Liver (tissue), 9 donors: Measurements from ENCODE around the gene RNF152. TPM values are rescaled to one million over a fixed set of nuclear protein-coding genes. Genes with fewer than 3 reads are reported as not detected.
A peak's percentile ranks its signal among the peaks of the same experiment; 100 is the strongest.

Experiments used
- DNase-seq: peaks from one replicate; pipeline ENCODE4 v3.0.0-alpha.2; 2017; ENCODE audit warnings: low spot score
- H3K27ac ChIP-seq, 2 donors: one replicate each; pipeline ENCODE4 v1.7.0; 2013; ENCODE audit warnings: inconsistent platforms in 2 of 2, low read length in 2 of 2, control low read depth in 1 of 2, low read depth in 1 of 2, mild to moderate bottlenecking in 1 of 2
- H3K27me3 ChIP-seq, 4 donors: one replicate each; pipeline versions ENCODE4 v1.6.1 to v1.7.0; 2013; ENCODE audit warnings: low read length in 3 of 4, inconsistent platforms in 1 of 4, mild to moderate bottlenecking in 1 of 4, moderate library complexity in 1 of 4; ENCODE audit not compliant: control insufficient read depth in 4 of 4, insufficient read depth in 4 of 4
- H3K36me3 ChIP-seq, 4 donors: one replicate each; pipeline versions ENCODE4 v1.6.1 to v1.7.0; 2013; ENCODE audit warnings: low read length in 3 of 4, mild to moderate bottlenecking in 3 of 4, low read depth in 1 of 4, moderate library complexity in 1 of 4; ENCODE audit not compliant: control insufficient read depth in 4 of 4, insufficient read depth in 3 of 4
- H3K4me1 ChIP-seq, 4 donors: one replicate each; pipeline versions ENCODE4 v1.6.1 to v1.7.0; 2013; ENCODE audit warnings: low read length in 3 of 4, mild to moderate bottlenecking in 3 of 4, moderate library complexity in 1 of 4; ENCODE audit not compliant: control insufficient read depth in 4 of 4, insufficient read depth in 4 of 4
- H3K4me3 ChIP-seq, 3 donors: one replicate each; pipeline versions ENCODE4 v1.6.1 to v1.7.0; 2013; ENCODE audit warnings: low read length in 3 of 3, control low read depth in 1 of 3, low read depth in 1 of 3, mild to moderate bottlenecking in 1 of 3
- H3K9ac ChIP-seq, 2 donors: one replicate each; pipeline ENCODE4 v1.7.0; 2013; ENCODE audit warnings: low read length in 2 of 2, mild to moderate bottlenecking in 2 of 2, moderate library complexity in 2 of 2, control low read depth in 1 of 2, low read depth in 1 of 2
- H3K9me3 ChIP-seq, 4 donors: one replicate each; pipeline versions ENCODE4 v1.6.1 to v1.7.0; 2013; ENCODE audit warnings: low read length in 3 of 4; ENCODE audit not compliant: control insufficient read depth in 4 of 4
- EGR1 ChIP-seq, 2 donors: IDR thresholded peaks; 2 replicates each; pipeline ENCODE4 v1.6.1; 2016 to 2018; ENCODE audit warnings: antibody characterized with exemption in 2 of 2, low read depth in 2 of 2
- FOXA1 ChIP-seq: IDR thresholded peaks from 2 replicates; pipeline ENCODE4 v1.6.1; 2016; ENCODE audit warnings: antibody characterized with exemption
- FOXA2 ChIP-seq: IDR thresholded peaks from 2 replicates; pipeline ENCODE4 v1.6.1; 2016; ENCODE audit warnings: antibody characterized with exemption
- GABPA ChIP-seq, 2 donors: IDR thresholded peaks in 1 of 2; conservative IDR thresholded peaks in 1 of 2; 2 replicates each; pipeline ENCODE4 v1.6.1; 2016; ENCODE audit warnings: antibody characterized with exemption in 2 of 2, mild to moderate bottlenecking in 1 of 2, moderate library complexity in 1 of 2
- HNF4A ChIP-seq, 2 donors: conservative IDR thresholded peaks; 2 replicates each; pipeline ENCODE4 v1.6.1; 2016; ENCODE audit warnings: antibody characterized with exemption in 2 of 2, mild to moderate bottlenecking in 2 of 2
- HNF4G ChIP-seq: IDR thresholded peaks from 2 replicates; pipeline ENCODE4 v1.6.1; 2016; ENCODE audit warnings: antibody characterized with exemption
- JUND ChIP-seq, 2 donors: IDR thresholded peaks; 2 replicates each; pipeline ENCODE4 v1.6.1; 2016; ENCODE audit warnings: antibody characterized with exemption in 2 of 2
- NR2F2 ChIP-seq: IDR thresholded peaks from 2 replicates; pipeline ENCODE4 v1.6.1; 2016; ENCODE audit warnings: antibody characterized with exemption
- RAD21 ChIP-seq, 2 donors: IDR thresholded peaks; 2 replicates each; pipeline ENCODE4 v1.6.1; 2016; ENCODE audit warnings: antibody characterized with exemption in 2 of 2, mild to moderate bottlenecking in 2 of 2
- RXRA ChIP-seq, 2 donors: IDR thresholded peaks; 2 replicates each; pipeline ENCODE4 v1.6.1; 2017 to 2018; ENCODE audit warnings: antibody characterized with exemption in 2 of 2, mild to moderate bottlenecking in 1 of 2
- SP1 ChIP-seq: IDR thresholded peaks from 2 replicates; pipeline ENCODE4 v1.6.1; 2018; ENCODE audit warnings: antibody characterized with exemption, mild to moderate bottlenecking
- TAF1 ChIP-seq: conservative IDR thresholded peaks from 2 replicates; pipeline ENCODE4 v1.6.1; 2016; ENCODE audit warnings: antibody characterized with exemption, mild to moderate bottlenecking
- YY1 ChIP-seq: IDR thresholded peaks from 2 replicates; pipeline ENCODE4 v1.6.1; 2016; ENCODE audit warnings: antibody characterized with exemption, mild to moderate bottlenecking
- WGBS: extraction: QIAGEN DNeasy Blood & Tissue Kit; methylation state at CpG from one replicate; pipeline ENCODE4 v1.1.7; 2013; 5-methylcytosine and 5-hydroxymethylcytosine counted together
- polyA plus RNA-seq, 2 donors: library from polyadenylated mRNA; stranded (reverse) in 1 of 2; unstranded in 1 of 2; fragments of 200-250 nt in 1 of 2; fragments of >200 nt in 1 of 2; fragmentation: Nextera tagmentation in 1 of 2; extraction: Ambion mirVana in 1 of 2; gene quantifications; one replicate each; pipeline versions ENCODE4 v1.2.1 to v1.2.3, GENCODE V29; 2013 to 2015
- total RNA-seq, 2 donors: library from RNA; depleted of rRNA; stranded (reverse); fragments of >200 nt; gene quantifications; one replicate each; pipeline ENCODE4 v1.2.3, GENCODE V29; 2014
- TF ChIP-seq, protein P1 (sequence below): IDR thresholded peaks from 2 replicates; pipeline ENCODE4 v1.6.1; 2016; ENCODE audit warnings: antibody characterized with exemption
- TF ChIP-seq, protein P2 (sequence below): IDR thresholded peaks from 2 replicates; pipeline ENCODE4 v1.6.1; 2016; ENCODE audit warnings: antibody characterized with exemption, mild to moderate bottlenecking
- TF ChIP-seq, protein P3 (sequence below): IDR thresholded peaks from 2 replicates; pipeline ENCODE4 v1.6.1; 2016; ENCODE audit warnings: antibody characterized with exemption
- TF ChIP-seq, protein P4 (sequence below): IDR thresholded peaks from 2 replicates; pipeline ENCODE4 v1.6.1; 2016; ENCODE audit warnings: antibody characterized with exemption
- TF ChIP-seq, protein P5 (sequence below): fragments of 150-350 bp; IDR thresholded peaks from 2 replicates; pipeline ENCODE4 v1.5.1; 2017; ENCODE audit warnings: improper control_type of control experiment, low read depth, low read length; ENCODE audit not compliant: missing input control
- donor health status: healthy.
- donor health status: healthy.
- donor health status: healthy.
- donor health status: healthy.
- donor health status: healthy.

The RNF152 gene
- total and polyA plus RNA-seq, 4 donors = 6.8 to 115 (median 10.6) TPM

DNA sequence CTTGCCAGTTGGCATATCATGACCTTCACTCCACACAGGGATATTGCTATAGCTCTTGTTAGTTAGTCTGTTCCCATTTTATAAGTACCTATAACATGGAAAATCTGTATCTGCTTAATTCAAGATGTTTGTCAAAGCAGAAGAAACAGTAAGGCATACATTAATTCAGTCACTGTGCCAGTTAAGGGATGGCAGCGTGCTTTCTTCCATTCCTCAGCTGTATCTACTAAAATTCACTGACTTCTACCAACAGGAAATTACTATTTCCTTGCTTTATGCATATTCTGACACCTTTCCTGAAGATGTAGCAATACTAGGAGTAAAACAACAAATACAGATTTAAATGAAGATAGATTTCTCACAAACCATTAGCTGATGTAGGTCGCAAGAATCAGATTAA is 59.9 kb downstream of the RNF152 start:
- peaks cover 1 to 16% (median 9%) of the 10 kb centered on the region in 4 donors for H3K4me1 ChIP-seq
- WGBS = 80% methylated on average over 2 of the region's 2 CpGs
- no peaks in the 10 kb centered on the region for H3K9me3 ChIP-seq
- H3K36me3 ChIP-seq = peaks cover 0 to 3% (median 0%) of the 10 kb centered on the region in 4 donors
- DNase-seq = no peak
- peak overlapping the region in 1 of 2 donors; percentile 23 for H3K27ac ChIP-seq
- TF ChIP-seq TAF1 (no peak), NR2F2 (no peak), RXRA (IDR thresholded peaks at IDR 0.05) (no peak), EGR1 (IDR thresholded peaks at IDR 0.05; ENCODE audit: low read depth in 2 of 2) (no peak), RAD21 (IDR thresholded peaks at IDR 0.05) (no peak), FOXA1 (no peak), SP1 (no peak), GABPA (IDR thresholded peaks at IDR 0.05 in 1 of 2, conservative IDR thresholded peaks at IDR 0.05 in 1 of 2) (no peak), HNF4G (no peak), JUND (IDR thresholded peaks at IDR 0.05) (no peak), FOXA2 (no peak)
- TF ChIP-seq, protein P1, sequence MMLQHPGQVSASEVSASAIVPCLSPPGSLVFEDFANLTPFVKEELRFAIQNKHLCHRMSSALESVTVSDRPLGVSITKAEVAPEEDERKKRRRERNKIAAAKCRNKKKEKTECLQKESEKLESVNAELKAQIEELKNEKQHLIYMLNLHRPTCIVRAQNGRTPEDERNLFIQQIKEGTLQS = no peak
- TF ChIP-seq, protein P2, sequence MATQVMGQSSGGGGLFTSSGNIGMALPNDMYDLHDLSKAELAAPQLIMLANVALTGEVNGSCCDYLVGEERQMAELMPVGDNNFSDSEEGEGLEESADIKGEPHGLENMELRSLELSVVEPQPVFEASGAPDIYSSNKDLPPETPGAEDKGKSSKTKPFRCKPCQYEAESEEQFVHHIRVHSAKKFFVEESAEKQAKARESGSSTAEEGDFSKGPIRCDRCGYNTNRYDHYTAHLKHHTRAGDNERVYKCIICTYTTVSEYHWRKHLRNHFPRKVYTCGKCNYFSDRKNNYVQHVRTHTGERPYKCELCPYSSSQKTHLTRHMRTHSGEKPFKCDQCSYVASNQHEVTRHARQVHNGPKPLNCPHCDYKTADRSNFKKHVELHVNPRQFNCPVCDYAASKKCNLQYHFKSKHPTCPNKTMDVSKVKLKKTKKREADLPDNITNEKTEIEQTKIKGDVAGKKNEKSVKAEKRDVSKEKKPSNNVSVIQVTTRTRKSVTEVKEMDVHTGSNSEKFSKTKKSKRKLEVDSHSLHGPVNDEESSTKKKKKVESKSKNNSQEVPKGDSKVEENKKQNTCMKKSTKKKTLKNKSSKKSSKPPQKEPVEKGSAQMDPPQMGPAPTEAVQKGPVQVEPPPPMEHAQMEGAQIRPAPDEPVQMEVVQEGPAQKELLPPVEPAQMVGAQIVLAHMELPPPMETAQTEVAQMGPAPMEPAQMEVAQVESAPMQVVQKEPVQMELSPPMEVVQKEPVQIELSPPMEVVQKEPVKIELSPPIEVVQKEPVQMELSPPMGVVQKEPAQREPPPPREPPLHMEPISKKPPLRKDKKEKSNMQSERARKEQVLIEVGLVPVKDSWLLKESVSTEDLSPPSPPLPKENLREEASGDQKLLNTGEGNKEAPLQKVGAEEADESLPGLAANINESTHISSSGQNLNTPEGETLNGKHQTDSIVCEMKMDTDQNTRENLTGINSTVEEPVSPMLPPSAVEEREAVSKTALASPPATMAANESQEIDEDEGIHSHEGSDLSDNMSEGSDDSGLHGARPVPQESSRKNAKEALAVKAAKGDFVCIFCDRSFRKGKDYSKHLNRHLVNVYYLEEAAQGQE = no peak
- TF ChIP-seq, protein P3, sequence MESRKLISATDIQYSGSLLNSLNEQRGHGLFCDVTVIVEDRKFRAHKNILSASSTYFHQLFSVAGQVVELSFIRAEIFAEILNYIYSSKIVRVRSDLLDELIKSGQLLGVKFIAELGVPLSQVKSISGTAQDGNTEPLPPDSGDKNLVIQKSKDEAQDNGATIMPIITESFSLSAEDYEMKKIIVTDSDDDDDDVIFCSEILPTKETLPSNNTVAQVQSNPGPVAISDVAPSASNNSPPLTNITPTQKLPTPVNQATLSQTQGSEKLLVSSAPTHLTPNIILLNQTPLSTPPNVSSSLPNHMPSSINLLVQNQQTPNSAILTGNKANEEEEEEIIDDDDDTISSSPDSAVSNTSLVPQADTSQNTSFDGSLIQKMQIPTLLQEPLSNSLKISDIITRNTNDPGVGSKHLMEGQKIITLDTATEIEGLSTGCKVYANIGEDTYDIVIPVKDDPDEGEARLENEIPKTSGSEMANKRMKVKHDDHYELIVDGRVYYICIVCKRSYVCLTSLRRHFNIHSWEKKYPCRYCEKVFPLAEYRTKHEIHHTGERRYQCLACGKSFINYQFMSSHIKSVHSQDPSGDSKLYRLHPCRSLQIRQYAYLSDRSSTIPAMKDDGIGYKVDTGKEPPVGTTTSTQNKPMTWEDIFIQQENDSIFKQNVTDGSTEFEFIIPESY = no peak
- TF ChIP-seq, protein P4, sequence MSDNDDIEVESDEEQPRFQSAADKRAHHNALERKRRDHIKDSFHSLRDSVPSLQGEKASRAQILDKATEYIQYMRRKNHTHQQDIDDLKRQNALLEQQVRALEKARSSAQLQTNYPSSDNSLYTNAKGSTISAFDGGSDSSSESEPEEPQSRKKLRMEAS = no peak
- H3K27me3 ChIP-seq = no peaks in the 10 kb centered on the region
- H3K4me3 ChIP-seq = no peak overlapping the region
- peak overlapping the region in 1 of 2 donors; percentile 42 for H3K9ac ChIP-seq

DNA sequence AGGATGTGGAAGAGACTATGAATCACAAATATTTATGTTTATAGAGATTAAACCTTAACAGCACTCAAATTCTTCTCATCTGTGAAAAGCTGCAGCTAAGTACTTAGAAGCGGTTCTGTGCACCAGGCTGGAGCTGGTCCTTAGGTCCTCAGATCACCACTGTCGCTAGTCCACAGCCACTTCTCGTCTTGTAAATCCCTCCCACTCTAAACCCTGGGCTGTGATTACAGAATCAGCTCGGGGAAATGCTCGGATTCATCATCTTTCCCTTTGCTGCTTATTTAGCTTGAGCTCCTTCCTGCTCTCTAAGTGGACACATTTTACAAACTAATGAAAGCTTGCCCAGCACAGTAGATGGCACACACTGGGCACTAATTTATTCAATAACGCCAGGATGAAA is 61.7 kb downstream of the RNF152 start:
- Histone ChIP-seq H3K27me3 (no peaks in the 10 kb centered on the region), H3K27ac (no peak overlapping the region), H3K36me3 (peaks cover 0 to 2% (median 0%) of the 10 kb centered on the region in 4 donors), H3K4me1 (peaks cover 1 to 16% (median 9%) of the 10 kb centered on the region in 4 donors), H3K9ac (no peak overlapping the region), H3K4me3 (no peak overlapping the region), H3K9me3 (no peaks in the 10 kb centered on the region)
- TF ChIP-seq GABPA (IDR thresholded peaks at IDR 0.05 in 1 of 2, conservative IDR thresholded peaks at IDR 0.05 in 1 of 2) (no peak), SP1 (no peak), FOXA2 (no peak), EGR1 (IDR thresholded peaks at IDR 0.05; ENCODE audit: low read depth in 2 of 2) (no peak), YY1 (no peak), TAF1 (no peak), NR2F2 (no peak), JUND (IDR thresholded peaks at IDR 0.05) (no peak), HNF4G (no peak), RAD21 (IDR thresholded peaks at IDR 0.05) (no peak), FOXA1 (no peak), RXRA (IDR thresholded peaks at IDR 0.05) (no peak), HNF4A (conservative IDR thresholded peaks at IDR 0.05) (no peak)
- TF ChIP-seq, protein P2 = no peak
- TF ChIP-seq, protein P5, sequence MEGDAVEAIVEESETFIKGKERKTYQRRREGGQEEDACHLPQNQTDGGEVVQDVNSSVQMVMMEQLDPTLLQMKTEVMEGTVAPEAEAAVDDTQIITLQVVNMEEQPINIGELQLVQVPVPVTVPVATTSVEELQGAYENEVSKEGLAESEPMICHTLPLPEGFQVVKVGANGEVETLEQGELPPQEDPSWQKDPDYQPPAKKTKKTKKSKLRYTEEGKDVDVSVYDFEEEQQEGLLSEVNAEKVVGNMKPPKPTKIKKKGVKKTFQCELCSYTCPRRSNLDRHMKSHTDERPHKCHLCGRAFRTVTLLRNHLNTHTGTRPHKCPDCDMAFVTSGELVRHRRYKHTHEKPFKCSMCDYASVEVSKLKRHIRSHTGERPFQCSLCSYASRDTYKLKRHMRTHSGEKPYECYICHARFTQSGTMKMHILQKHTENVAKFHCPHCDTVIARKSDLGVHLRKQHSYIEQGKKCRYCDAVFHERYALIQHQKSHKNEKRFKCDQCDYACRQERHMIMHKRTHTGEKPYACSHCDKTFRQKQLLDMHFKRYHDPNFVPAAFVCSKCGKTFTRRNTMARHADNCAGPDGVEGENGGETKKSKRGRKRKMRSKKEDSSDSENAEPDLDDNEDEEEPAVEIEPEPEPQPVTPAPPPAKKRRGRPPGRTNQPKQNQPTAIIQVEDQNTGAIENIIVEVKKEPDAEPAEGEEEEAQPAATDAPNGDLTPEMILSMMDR = no peak
- TF ChIP-seq, protein P4 = no peak
- TF ChIP-seq, protein P1 = no peak
- WGBS = 64% methylated on average over 6 of the region's 6 CpGs
- DNase-seq = no peak
